DND-41 (cell line): ENCODE measurements around the gene SLC15A1.

ENCODE experiments used
- EZH2 ChIP-seq: IDR thresholded peaks from 3 replicates; pipeline ENCODE4 v1.6.1; 2012; ENCODE audit warnings: borderline replicate concordance, low read depth, mild to moderate bottlenecking, moderate library complexity, low read length, inconsistent platforms; ENCODE audit not compliant: severe bottlenecking
- TF ChIP-seq, protein P1 (sequence below): IDR thresholded peaks from 2 replicates; pipeline ENCODE4 v1.5.1; 2012; ENCODE audit warnings: borderline replicate concordance, low read length, moderate library complexity, mild to moderate bottlenecking; ENCODE audit not compliant: poor library complexity, severe bottlenecking; ENCODE audit errors: extremely low read depth

DNA sequence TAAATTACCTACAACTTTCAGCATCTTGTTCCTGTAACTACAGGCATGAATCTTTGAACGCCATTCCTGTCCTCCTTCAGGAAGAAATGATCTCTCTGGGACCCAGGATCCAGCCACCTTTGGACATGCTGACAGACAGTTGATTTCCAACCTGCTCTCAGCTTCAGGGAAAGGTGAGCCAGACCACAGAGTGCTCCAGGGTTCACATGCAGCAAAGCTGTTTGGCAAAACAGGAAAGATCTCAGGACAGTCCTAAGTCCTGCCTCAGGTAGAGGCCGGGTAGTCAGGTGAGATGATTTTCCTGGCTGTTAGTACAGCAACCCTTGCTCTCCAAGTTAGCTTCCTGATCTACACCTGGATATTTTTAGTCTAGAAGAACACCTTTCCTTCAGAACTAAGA, 9.1 kb downstream of the SLC15A1 start:
- TF ChIP-seq, protein P1, sequence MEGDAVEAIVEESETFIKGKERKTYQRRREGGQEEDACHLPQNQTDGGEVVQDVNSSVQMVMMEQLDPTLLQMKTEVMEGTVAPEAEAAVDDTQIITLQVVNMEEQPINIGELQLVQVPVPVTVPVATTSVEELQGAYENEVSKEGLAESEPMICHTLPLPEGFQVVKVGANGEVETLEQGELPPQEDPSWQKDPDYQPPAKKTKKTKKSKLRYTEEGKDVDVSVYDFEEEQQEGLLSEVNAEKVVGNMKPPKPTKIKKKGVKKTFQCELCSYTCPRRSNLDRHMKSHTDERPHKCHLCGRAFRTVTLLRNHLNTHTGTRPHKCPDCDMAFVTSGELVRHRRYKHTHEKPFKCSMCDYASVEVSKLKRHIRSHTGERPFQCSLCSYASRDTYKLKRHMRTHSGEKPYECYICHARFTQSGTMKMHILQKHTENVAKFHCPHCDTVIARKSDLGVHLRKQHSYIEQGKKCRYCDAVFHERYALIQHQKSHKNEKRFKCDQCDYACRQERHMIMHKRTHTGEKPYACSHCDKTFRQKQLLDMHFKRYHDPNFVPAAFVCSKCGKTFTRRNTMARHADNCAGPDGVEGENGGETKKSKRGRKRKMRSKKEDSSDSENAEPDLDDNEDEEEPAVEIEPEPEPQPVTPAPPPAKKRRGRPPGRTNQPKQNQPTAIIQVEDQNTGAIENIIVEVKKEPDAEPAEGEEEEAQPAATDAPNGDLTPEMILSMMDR, result no peak
- TF ChIP-seq EZH2, result no peak
